HS-27A (cell line): ENCODE measurements around the gene P2RY11.

ENCODE experiments used
- DNase-seq: peaks from one replicate; pipeline ENCODE4 v3.0.0-alpha.2; 2012; ENCODE audit warnings: low read depth, missing footprints

P2RY11 gene

DNA sequence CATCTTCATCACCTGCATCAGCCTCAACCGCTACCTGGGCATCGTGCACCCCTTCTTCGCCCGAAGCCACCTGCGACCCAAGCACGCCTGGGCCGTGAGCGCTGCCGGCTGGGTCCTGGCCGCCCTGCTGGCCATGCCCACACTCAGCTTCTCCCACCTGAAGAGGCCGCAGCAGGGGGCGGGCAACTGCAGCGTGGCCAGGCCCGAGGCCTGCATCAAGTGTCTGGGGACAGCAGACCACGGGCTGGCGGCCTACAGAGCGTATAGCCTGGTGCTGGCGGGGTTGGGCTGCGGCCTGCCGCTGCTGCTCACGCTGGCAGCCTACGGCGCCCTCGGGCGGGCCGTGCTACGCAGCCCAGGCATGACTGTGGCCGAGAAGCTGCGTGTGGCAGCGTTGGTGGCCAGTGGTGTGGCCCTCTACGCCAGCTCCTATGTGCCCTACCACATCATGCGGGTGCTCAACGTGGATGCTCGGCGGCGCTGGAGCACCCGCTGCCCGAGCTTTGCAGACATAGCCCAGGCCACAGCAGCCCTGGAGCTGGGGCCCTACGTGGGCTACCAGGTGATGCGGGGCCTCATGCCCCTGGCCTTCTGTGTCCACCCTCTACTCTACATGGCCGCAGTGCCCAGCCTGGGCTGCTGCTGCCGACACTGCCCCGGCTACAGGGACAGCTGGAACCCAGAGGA, 2.6 kb downstream of the P2RY11 start:
- DNase-seq: no peak

- no peak for DNase-seq
These were observed 3.3 kb downstream of the P2RY11 start for GRCh38 chr19:10114651-10115391.

DNA sequence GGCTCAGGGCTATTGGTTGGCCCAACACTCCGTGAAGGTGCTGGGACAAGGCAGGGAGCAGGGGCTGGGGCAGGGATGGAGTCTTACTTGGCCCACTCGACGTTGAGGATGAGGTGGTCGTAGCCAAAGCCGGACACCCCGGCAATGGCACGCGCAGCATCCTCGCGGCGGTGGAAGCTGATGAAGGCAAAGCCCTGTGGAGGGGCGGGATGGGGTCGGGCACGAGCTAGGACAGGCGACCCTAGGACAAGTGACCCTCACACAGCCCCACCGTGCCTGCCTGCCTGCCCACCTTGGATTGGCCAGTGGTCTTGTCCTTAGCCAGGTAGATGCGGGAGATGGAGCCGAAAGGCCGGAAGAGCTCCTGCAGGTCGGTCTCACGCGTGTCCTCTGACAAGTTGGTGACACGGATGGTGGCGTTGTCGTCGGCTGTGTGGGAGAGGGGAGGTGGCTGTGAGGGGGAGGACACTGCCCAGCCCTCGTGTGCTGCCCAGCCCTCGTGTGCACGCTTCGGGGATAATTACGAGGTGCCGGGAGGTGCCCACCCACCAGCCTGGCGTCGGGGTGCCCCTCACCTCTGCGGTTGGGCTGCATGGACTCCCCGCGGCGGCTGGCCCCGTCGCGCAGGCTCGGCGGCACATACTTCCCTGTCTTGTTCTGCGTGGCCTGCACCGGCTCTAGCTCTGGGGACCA, 4.0 kb downstream of the P2RY11 start:
- no peak for DNase-seq

- DNase-seq: no peak
These were observed 4.8 kb downstream of the P2RY11 start for GRCh38 chr19:10116085-10116865.

GRCh38 chr19:10116866-10117616, 5.5 kb downstream of the P2RY11 start:
- no peak for DNase-seq

DNA sequence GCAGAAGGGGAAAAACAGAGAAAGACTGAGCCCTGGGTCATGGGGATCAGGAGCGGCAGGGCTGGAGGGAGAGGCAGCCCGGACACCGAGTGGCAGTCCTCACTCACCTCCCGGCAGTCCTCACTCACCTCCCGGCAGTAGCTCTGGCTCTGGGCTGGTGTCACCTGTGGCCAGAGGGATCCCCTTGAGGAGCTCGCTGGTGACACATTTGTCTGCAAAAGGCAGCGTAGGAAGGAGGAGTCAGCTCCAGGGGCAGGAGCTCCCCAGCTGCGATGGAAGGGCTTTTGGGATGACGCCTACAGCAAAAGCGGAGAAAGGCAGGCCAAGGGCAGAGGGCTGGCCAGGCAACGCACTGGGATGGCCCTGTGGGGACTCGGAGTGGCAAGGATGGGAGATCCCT, 7.5 kb downstream of the P2RY11 start:
- no peak for DNase-seq

DNA sequence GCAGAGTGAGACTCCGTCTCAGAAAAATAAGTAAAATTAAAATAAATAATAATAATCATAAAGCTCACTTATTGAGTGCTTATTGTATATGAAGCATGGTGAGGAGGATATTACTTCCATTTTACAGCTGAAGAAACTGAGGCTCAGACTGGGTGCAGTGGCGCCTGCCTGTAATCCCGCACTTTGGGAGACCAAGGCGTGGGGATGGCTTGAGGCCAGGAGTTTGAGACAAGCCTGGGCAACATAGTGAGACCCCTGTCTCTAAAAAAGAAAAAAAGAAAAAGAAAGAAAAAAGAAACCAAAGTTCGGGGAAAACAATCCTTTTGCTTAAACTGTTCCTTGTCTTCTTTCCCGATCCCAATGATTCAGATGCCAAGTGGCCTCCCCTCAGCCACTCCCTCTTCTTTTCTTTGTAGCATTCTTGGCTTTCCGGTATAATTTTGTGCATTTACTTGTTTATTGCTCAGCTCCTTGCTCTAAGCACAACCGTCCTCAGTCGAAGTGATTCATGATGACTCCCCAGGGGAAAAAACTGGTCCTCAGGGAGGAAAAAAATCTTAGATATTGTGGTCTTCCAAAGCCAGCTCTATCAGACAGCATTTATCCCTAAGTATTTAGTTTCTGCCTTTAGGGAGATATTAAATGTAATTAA, 9.2 kb downstream of the P2RY11 start:
- DNase-seq: no peak

DNA sequence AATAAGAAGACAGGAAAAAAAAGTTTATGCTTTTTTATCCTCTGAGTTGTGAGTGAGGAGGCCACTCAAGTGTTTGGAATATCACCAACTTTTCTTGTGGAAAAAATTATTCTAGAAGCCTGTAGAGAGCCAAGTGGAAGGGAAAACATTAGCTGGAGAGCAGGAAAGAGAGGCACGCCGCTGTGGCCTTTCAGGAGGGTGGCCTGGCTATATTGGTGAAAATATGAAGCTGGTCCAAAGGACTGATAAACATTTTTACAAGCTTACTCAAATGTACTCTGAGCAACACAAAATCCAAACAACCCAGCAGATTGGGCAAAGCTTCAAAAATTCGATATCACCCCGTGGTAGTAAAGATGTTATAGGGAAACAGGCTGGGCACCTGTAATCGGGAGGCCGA, 10.6 kb downstream of the P2RY11 start:
- no peak for DNase-seq

DNA sequence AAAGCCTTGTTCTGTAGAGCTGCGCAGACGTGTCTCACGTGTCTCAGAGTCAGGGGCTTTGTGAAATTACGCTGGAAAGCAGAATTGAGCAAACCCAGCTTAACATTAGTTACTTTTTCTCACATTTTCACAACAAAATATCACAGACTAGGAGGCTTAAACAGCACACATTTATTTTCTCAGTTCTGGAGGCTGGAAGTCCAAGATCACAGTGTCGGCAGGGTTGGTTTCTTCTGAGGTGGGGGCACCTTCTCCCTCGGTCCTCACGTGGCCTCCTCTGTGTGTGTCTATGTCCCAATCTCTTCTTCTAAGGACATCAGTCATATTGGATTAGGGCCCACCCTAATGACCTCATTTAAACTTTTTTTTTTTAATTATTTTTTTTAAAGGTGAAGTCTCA, 12.9 kb downstream of the P2RY11 start:
- DNase-seq: no peak

- DNase-seq: no peak
These were observed 14.7 kb downstream of the P2RY11 start for GRCh38 chr19:10126213-10126639.

- no peak for DNase-seq
These were observed 21.4 kb downstream of the P2RY11 start for GRCh38 chr19:10132905-10133304.

GRCh38 chr19:10133596-10133995, 22.1 kb downstream of the P2RY11 start:
- DNase-seq: no peak

- DNase-seq: no peak
These were observed 22.5 kb downstream of the P2RY11 start for GRCh38 chr19:10134040-10134439.

- DNase-seq: no peak
These were observed 24.2 kb downstream of the P2RY11 start for GRCh38 chr19:10135551-10136334.

DNA sequence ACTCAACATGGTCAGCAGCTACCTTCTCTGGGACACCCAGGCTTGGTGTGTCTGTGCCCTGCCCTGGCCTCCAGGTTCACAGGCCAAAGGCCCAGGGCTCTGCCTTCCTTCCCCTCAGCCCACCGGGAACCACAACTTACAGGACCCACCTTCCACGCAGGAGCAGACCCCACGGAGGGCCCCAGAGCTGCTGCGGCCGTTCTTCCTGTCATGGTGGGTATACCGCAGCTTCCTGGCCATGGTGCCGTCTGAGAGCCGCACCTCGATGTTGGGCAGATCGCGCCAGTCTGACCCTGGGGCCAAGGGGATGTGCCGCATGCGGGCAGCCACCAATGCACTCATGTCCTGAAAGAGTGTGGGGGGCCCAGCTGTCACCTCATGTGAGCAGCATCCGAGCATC, 25.4 kb downstream of the P2RY11 start:
- DNase-seq: no peak

DNA sequence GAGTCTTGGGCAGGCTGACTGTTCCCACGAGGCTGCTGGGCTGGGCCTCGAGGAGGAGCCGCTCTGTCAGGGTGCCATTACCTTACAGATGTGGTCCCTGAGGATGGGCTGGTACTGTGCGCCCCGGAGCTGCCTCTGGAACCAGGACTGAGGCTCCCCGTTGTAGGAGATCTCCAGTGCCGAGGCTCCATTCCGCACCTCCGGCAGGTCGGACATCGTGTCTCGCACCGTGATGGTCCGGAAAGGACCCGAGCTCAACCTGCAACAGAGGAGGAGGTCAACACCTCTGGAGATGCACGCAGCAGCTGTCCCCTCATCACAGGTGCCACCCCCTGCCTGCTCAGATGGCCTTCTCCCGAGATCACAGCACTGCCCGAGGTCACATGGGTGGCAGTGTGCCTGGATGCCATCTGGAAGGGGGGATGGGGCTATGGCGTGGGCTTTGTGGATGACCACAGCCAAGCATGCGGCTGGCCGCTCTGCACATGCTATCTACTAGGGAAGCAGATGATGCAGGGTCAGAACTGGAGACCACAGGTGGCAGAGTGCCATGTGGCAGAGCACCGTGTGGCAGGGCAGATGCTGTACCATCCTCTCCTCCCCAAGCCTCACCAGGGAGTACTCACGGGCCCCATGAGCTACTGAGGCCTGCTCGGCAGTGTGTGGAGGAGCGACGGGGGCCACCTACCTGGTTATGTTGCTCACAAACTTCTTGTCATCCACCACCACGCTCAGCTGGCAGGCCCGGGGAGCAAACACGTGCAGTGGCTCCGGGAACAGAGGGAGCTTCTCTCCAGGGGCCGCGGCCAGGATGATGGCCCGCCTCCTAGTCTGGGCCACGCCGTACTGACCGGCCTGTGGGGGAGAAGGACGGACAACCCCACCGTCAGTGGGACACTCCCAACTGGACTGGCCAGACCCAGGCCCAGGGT, 26.5 kb downstream of the P2RY11 start:
- no peak for DNase-seq

- DNase-seq: no peak
These were observed 27.6 kb downstream of the P2RY11 start for GRCh38 chr19:10138879-10139795.

DNA sequence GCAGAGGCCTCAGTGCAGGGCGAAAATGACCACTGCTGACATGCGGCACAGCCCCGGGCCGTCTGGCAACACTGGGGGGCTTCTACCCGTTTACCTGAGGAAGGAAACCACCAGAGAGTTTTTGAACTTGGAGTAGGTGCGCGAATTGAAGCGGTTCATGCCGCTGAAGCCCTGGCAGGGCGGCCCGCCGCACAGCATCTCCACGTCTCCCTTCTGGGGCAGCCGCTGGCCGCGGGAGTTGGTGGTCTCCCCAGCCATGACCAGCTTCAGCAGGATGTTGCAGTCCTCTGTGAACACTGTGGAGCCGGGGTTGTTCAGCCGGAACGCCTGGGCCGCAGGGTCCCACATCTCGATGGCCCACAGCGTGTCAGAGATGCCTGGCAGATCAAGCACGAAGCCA, 28.5 kb downstream of the P2RY11 start:
- no peak for DNase-seq
